T-helper 17 cell (primary cell): ENCODE measurements around the gene GTF2H3. TPM values are rescaled to one million over a fixed set of nuclear protein-coding genes. Genes with fewer than 3 reads are reported as not detected.
"Not testable (repeated sequence)": the region's sequence is repeated elsewhere in the genome, so short reads cannot be mapped to it uniquely, and the experiment has no call there.

Source experiments
- ATAC-seq: fragments of 150-1000 bp; cut with Tn5 transposase; 2 replicates; pipeline ENCODE4 v1.10.0; 2021; ENCODE audit warnings: mild to moderate bottlenecking, moderate library complexity
- DNase-seq, 3 donors: peaks; one replicate each; pipeline versions ENCODE4 v3.0.0 to v3.0.0-alpha.2; 2020 to 2021
- H3K9me3 ChIP-seq: one replicate; pipeline ENCODE4 v1.7.0; 2013; ENCODE audit warnings: low read length, mild to moderate bottlenecking; ENCODE audit not compliant: control insufficient read depth, poor library complexity, severe bottlenecking
- H3K27ac Mint-ChIP-seq: one replicate; pipeline ENCODE4 v1.8.0; 2022; ENCODE audit warnings: mild to moderate bottlenecking, moderate library complexity, mixed read lengths
- H3K27me3 Mint-ChIP-seq: one replicate; pipeline ENCODE4 v1.8.0; 2022; ENCODE audit warnings: mixed read lengths
- H3K36me3 Mint-ChIP-seq: one replicate; pipeline ENCODE4 v1.8.0; 2022; ENCODE audit warnings: low read depth, mixed read lengths
- H3K4me1 Mint-ChIP-seq: one replicate; pipeline ENCODE4 v1.8.0; 2022; ENCODE audit warnings: mild to moderate bottlenecking, mixed read lengths
- H3K4me3 Mint-ChIP-seq: one replicate; pipeline ENCODE4 v1.8.0; 2022; ENCODE audit warnings: mild to moderate bottlenecking, moderate library complexity, mixed read lengths
- total RNA-seq, 4 donors: library from RNA in 2 of 4; stranded (reverse) in 2 of 4; gene quantifications; one replicate each; pipeline ENCODE4 v1.2.3 and lab custom pipeline; 2022 to 2026

The GTF2H3 gene
- total RNA-seq (10 to 100 TPM; 14.6 to 17.1 TPM), total RNA-seq (lab: John Stamatoyannopoulos, UW) (19.7 to 36.7 reads per million in 2 donors)

- DNase-seq (peak; percentile 90 to 92 (median 90)), ATAC-seq (peak; percentile 94)
- Mint-ChIP-seq H3K27me3 (no peaks in the 10 kb centered on the region), H3K4me3 (peak within 1 kb of the TSS; percentile 95), H3K4me1 (peaks cover 28% of the 10 kb centered on the region), H3K36me3 (peaks cover 6% of the 10 kb centered on the region), H3K27ac (peak within 1 kb of the TSS; percentile 99)
- H3K9me3 ChIP-seq: no peaks in the 10 kb centered on the region
These were observed at the start of gene GTF2H3, which contains the start of gene EIF2B1 for GRCh38 chr12:123633379-123634141. TSS of gene GTF2H3 (plus strand) at chr12:123633829. CDS start at chr12:123633860, 31 bp downstream. TSS of gene EIF2B1 (minus strand) at chr12:123633686. CDS start at chr12:123633557, 129 bp downstream.

DNA sequence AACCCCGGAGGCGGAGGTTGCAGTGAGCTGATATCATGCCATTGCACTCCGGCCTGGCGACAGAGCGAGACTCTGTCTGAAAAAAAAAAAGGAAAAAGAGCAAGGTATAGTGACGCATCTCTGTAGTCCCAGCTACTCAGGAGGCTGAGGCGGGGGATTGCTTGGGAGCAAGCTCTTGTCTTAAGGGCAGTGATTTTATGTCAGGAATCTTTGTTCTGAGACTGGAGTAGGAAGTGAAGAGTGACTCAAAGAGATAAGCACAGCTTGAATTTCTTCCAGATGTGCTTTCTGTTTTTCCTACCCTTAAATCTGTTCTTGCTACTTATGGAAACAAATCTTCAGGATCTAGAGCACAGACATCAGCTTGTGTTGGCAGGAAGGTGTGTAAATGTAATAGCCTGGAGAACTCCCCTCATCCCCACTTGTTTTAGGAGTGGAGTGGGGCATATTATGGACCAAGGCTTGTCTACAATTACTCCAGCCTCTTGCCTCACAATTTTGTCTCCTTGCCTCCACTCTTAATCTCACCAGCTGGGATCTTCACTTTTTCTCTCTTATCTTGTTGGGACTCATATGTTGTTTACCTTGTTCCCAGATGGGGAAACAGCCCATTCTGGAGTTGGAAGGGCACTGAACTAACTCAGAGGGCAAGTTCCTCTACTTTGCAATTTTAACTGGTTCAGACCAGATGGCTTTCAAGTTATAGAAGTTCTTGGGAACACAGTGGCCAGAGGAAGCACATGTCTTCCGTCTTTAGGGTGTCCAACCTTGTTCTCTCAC, 41.7 kb upstream of the GTF2H3 start:
- Mint-ChIP-seq H3K4me3 (no peak overlapping the region), H3K36me3 (peaks cover 6% of the 10 kb centered on the region), H3K27ac (peak overlapping the region; percentile 53), H3K4me1 (peaks cover 19% of the 10 kb centered on the region), H3K27me3 (no peaks in the 10 kb centered on the region)
- no peak for ATAC-seq
- no peaks in the 10 kb centered on the region for H3K9me3 ChIP-seq
- DNase-seq: no peak

GRCh38 chr12:123595729-123596128, 37.9 kb upstream of the GTF2H3 start:
- Mint-ChIP-seq H3K27ac (no peak overlapping the region), H3K4me3 (no peak overlapping the region), H3K27me3 (no peaks in the 10 kb centered on the region), H3K36me3 (peaks cover 6% of the 10 kb centered on the region), H3K4me1 (peaks cover 16% of the 10 kb centered on the region)
- no peaks in the 10 kb centered on the region for H3K9me3 ChIP-seq
- ATAC-seq (no peak), DNase-seq (no peak)

GRCh38 chr12:123597100-123597499, 36.5 kb upstream of the GTF2H3 start:
- H3K4me1 Mint-ChIP-seq: peaks cover 15% of the 10 kb centered on the region
- no peak for DNase-seq
- no peak overlapping the region for H3K4me3 Mint-ChIP-seq
- no peak overlapping the region for H3K27ac Mint-ChIP-seq
- H3K27me3 Mint-ChIP-seq: no peaks in the 10 kb centered on the region
- H3K36me3 Mint-ChIP-seq: peaks cover 4% of the 10 kb centered on the region
- H3K9me3 ChIP-seq: no peaks in the 10 kb centered on the region
- ATAC-seq: no peak

GRCh38 chr12:123598522-123598921, 35.1 kb upstream of the GTF2H3 start:
- peaks cover 21% of the 10 kb centered on the region for H3K4me1 Mint-ChIP-seq
- peaks cover 3% of the 10 kb centered on the region for H3K36me3 Mint-ChIP-seq
- peak overlapping the region; percentile 79 for H3K27ac Mint-ChIP-seq
- ATAC-seq: no peak
- DNase-seq: no peak
- H3K9me3 ChIP-seq: no peaks in the 10 kb centered on the region
- H3K27me3 Mint-ChIP-seq: no peaks in the 10 kb centered on the region
- H3K4me3 Mint-ChIP-seq: no peak overlapping the region

DNA sequence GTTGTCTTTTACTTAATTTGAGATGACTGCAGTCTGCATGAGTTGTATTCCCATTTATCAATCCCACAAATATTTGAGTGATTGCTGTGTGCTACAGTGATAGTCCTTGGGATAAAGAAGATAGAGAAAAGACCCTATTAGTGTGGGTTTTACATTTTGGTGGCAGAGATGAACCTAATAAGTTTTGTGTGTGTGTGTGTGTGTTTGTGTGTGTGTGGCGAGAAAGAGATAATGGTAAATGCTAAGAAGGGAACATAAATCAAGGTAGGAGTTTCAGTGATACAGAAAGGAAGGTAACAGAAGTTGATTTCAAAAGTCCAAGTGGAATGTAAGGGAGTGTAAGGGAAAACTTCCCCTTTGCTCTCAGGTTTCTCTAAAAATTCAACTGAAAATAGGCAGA, 34.3 kb upstream of the GTF2H3 start:
- Mint-ChIP-seq H3K4me1 (peaks cover 21% of the 10 kb centered on the region), H3K27ac (peak overlapping the region; percentile 79), H3K4me3 (peak overlapping the region; percentile 63), H3K27me3 (no peaks in the 10 kb centered on the region), H3K36me3 (peaks cover 3% of the 10 kb centered on the region)
- no peak for ATAC-seq
- no peak for DNase-seq
- H3K9me3 ChIP-seq: no peaks in the 10 kb centered on the region

DNA sequence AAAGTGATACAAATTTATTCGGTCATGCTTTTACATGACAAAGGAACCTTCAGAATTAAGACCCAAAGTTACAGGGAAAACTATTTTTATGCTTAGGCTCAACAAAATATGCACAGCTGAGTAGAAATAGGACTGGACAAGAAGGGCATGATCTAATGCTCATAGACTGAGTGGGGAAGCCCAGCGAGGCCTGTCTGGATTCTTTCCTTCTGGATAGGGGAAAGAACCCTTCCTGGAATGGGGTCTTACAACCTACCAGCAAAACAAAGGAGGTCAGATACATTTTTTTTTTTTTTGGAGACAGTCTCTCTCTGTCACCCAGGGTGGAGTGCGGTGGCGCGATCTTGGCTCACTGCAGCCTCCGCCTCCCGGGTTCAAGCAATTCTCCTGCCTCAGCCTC, 33.9 kb upstream of the GTF2H3 start:
- H3K9me3 ChIP-seq: no peaks in the 10 kb centered on the region
- DNase-seq: no peak
- Mint-ChIP-seq H3K36me3 (peaks cover 3% of the 10 kb centered on the region), H3K4me1 (peaks cover 21% of the 10 kb centered on the region), H3K4me3 (peak overlapping the region; percentile 63), H3K27ac (peak overlapping the region; percentile 95), H3K27me3 (no peaks in the 10 kb centered on the region)
- ATAC-seq: no peak

DNA sequence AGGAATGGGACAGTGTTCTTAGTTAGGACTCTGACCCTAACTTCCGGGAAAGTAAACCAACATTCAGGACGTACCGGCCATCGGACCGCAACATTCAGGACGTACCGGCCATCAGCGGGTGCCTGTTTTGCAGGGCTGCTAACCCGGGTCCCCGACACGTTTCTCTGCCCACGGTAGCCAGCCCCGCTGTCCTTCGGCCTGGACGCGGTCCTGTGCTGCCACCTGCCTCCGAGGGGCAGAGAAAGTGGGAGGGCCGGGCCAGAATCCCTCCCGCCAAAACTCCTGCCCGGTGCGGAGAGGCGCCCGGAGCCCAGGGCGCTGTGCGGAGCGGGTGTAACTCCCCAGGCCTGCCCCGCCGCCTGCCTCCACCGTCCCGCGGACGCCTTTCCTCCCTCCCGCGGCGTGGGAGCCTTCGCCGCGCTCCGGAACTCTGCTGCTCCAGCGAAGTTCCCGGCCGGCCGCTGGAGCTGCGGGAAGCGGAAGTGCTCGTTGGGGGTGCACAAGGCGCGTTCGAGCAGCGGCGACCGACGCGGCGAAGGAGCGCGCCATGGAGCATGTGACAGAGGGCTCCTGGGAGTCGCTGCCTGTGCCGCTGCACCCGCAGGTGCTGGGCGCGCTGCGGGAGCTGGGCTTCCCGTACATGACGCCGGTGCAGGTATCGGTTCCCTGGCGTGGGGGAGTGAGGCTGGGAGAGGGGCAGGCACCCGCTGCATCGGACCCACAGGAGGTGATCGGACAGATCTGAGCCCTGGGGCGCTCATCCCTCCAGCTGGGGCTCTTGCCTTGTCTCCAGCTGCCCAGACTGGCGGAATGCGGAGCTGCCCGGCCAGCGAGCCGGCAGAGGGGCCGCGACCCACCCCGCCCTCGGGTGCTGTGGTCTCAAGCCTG, 31.8 kb upstream of the GTF2H3 start, which contains the start of gene DDX55:
TSS of gene DDX55 (plus strand) at position 498 of the 888 bp plus-strand sequence. CDS start at position 548, 50 bp downstream.
- ATAC-seq (peak; percentile 94), DNase-seq (peak; percentile 82 to 84 (median 82))
- Mint-ChIP-seq H3K27me3 (no peaks in the 10 kb centered on the region), H3K36me3 (peaks cover 3% of the 10 kb centered on the region), H3K27ac (peak within 1 kb of the TSS; percentile 95), H3K4me1 (peaks cover 24% of the 10 kb centered on the region), H3K4me3 (peak within 1 kb of the TSS; percentile 99)
- H3K9me3 ChIP-seq: no peaks in the 10 kb centered on the region

DNA sequence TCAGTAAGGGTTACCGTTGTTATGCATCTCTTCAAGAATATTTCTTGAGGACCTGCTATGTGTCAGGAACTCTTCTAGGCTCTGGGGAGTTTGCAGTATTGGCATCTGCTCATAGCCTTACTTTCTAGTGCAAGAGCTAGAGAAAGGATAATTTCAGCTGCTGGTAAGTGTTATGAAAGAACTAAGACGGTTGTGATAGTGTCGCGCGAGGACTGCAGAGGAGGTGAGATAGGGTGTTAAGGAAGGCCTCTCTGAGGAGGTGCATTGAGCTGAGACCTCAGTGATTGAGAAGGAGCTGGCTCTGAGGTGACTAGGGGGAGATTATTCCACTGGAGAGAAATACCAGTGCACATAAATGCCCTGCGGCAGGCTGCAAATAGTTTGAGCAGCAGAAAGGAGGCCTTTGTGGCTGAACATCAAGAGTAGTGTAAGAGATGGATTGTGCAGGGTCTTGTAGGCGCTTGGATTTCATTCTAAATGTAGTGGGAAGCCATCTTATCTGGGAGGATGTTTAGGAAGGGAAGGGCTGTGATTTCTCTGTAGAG, 30.9 kb upstream of the GTF2H3 start:
- no peak for DNase-seq
- no peaks in the 10 kb centered on the region for H3K9me3 ChIP-seq
- peaks cover 3% of the 10 kb centered on the region for H3K36me3 Mint-ChIP-seq
- H3K4me3 Mint-ChIP-seq: peak overlapping the region; percentile 99
- no peaks in the 10 kb centered on the region for H3K27me3 Mint-ChIP-seq
- no peak for ATAC-seq
- peak overlapping the region; percentile 95 for H3K27ac Mint-ChIP-seq
- H3K4me1 Mint-ChIP-seq: peaks cover 24% of the 10 kb centered on the region

DNA sequence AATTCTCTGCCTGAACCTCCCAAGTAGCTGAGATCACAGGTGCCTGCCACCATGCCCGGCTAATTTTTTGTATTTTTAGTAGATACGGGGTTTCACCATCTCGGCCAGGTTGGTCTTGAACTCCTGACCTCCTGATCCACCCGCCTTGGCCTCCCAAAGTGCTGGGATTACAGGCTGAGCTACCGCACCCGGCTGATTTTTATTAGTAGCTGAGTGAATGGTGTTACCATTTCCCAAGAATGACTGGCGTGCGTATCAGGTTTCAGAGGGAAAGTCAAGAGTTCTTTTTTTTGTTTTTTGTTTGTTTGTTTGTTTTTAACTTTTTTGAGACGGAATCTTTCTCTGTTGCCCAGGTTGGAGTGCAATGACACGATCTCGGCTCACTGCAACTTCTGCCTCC, 30.1 kb upstream of the GTF2H3 start:
- ATAC-seq: not testable (repeated sequence)
- H3K4me1 Mint-ChIP-seq: peaks cover 25% of the 10 kb centered on the region

DNA sequence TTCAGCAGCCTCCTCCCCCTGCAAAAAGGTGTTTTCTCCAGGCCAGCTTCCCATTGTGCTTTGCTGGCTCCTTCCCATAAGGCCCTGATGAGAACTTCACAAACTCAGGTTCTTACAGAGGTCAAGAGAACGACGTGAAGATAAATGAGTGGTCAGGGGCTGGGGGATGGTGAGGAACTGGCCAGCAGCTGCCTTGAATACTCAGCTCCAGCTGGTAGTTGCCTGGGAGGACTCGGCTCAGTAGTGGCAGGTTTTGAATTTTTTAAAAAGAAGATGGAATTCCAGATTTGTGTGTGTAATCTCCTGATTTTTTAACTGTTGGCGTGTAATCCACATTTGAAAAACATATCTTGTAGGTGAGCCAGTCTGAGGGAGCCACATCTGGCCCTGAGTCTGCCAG, 25.9 kb upstream of the GTF2H3 start:
- no peaks in the 10 kb centered on the region for H3K9me3 ChIP-seq

More for the DNA sequence above, 30.1 kb upstream of the GTF2H3 start:
- not testable (repeated sequence) for DNase-seq, H3K27me3 Mint-ChIP-seq, H3K27ac Mint-ChIP-seq, H3K36me3 Mint-ChIP-seq, H3K4me3 Mint-ChIP-seq, H3K9me3 ChIP-seq

DNA sequence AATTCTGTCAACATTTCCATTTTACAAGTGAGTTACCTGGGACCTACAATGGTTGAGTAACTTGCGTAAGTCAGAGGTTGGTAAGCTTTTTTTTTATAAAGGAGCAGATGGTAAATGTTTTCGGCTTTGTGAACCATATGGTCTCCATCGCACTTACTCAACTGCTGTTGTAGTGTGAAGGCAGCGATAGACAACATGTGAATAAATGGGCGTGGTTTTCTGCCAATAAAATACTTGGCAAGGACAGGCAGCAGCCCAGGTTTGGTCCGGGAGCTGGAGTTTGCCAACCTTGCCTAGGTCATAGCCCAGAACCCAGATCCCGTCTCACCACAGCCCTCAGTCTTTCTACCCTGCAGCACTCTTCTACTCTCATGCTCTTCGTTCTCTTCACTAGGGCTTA, 25.4 kb upstream of the GTF2H3 start:
- DNase-seq: no peak
- no peak overlapping the region for H3K4me3 Mint-ChIP-seq
- H3K9me3 ChIP-seq: no peaks in the 10 kb centered on the region
- H3K27me3 Mint-ChIP-seq: no peaks in the 10 kb centered on the region
- H3K4me1 Mint-ChIP-seq: peaks cover 6% of the 10 kb centered on the region
- H3K27ac Mint-ChIP-seq: peak overlapping the region; percentile 56
- peaks cover 4% of the 10 kb centered on the region for H3K36me3 Mint-ChIP-seq
- ATAC-seq: no peak

More for the DNA sequence above, 25.9 kb upstream of the GTF2H3 start:
- no peak overlapping the region for H3K4me3 Mint-ChIP-seq
- peaks cover 4% of the 10 kb centered on the region for H3K36me3 Mint-ChIP-seq
- H3K27ac Mint-ChIP-seq: no peak overlapping the region
- H3K4me1 Mint-ChIP-seq: peaks cover 10% of the 10 kb centered on the region
- ATAC-seq (no peak), DNase-seq (no peak)
- no peaks in the 10 kb centered on the region for H3K27me3 Mint-ChIP-seq
